A549 (cell line): ENCODE results near the gene RAP1GAP2.

Experiments used
- BHLHE40 ChIP-seq: IDR thresholded peaks from 2 replicates; pipeline ENCODE4 v1.6.1; 2012; ENCODE audit warnings: low read depth, low read length, inconsistent platforms
- CHD4 ChIP-seq: fragments of 200-600 bp; sonication (generic); IDR thresholded peaks from 2 replicates; pipeline ENCODE4 v1.6.1; 2016; ENCODE audit warnings: antibody characterized with exemption, mild to moderate bottlenecking, borderline replicate concordance
- CTCF ChIP-seq: fragments of >200 bp; sonication (Bioruptor Twin); formaldehyde crosslinking; IDR thresholded peaks from 3 replicates; pipeline ENCODE4 v1.5.1; 2016
- EP300 ChIP-seq, 2 experiments: fragments of >200 bp; sonication (Bioruptor Twin); formaldehyde crosslinking; IDR thresholded peaks; 2 replicates in 1 of 2; 3 replicates in 1 of 2; pipeline ENCODE4 v1.6.1; 2016 to 2017
- JUNB ChIP-seq: fragments of >200 bp; sonication (Bioruptor Twin); formaldehyde crosslinking; IDR thresholded peaks from 2 replicates; pipeline ENCODE4 v1.6.1; 2016
- MAFK ChIP-seq: fragments of 450-650 bp; IDR thresholded peaks from 2 replicates; pipeline ENCODE4 v1.6.1; 2014; ENCODE audit not compliant: partially characterized antibody
- MYC ChIP-seq: IDR thresholded peaks from 2 replicates; pipeline ENCODE4 v1.6.1; 2012; ENCODE audit warnings: mild to moderate bottlenecking, inconsistent platforms, low read length, improper control_type of control experiment, borderline replicate concordance
- PBX3 ChIP-seq: IDR thresholded peaks from 2 replicates; pipeline ENCODE4 v1.6.1; 2012
- POLR2A ChIP-seq: IDR thresholded peaks from 2 replicates; pipeline ENCODE4 v1.6.1; 2012; ENCODE audit warnings: mild to moderate bottlenecking, low read length
- RAD21 ChIP-seq, 2 experiments: fragments of >200 bp in 1 of 2; sonication (Bioruptor Twin) in 1 of 2; formaldehyde crosslinking in 1 of 2; IDR thresholded peaks in 1 of 2; conservative IDR thresholded peaks in 1 of 2; 2 replicates in 1 of 2; 3 replicates in 1 of 2; pipeline ENCODE4 v1.6.1; 2012 to 2018; ENCODE audit warnings: inconsistent platforms in 1 of 2
- TF ChIP-seq, protein P1 (sequence below): IDR thresholded peaks from 2 replicates; pipeline ENCODE4 v1.6.1; 2012

- no peak for TF ChIP-seq RAD21 (conservative IDR thresholded peaks at IDR 0.05 in 1 of 2, IDR thresholded peaks at IDR 0.05 in 1 of 2)
- no peak for TF ChIP-seq CTCF
- TF ChIP-seq MAFK, result no peak
- TF ChIP-seq CHD4, result no peak
- no peak for TF ChIP-seq EP300 (IDR thresholded peaks at IDR 0.05)
- no peak for TF ChIP-seq POLR2A
- no peak for TF ChIP-seq BHLHE40
- TF ChIP-seq, protein P1, sequence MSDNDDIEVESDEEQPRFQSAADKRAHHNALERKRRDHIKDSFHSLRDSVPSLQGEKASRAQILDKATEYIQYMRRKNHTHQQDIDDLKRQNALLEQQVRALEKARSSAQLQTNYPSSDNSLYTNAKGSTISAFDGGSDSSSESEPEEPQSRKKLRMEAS, result no peak
- TF ChIP-seq PBX3, result no peak
- no peak for TF ChIP-seq MYC
- no peak for TF ChIP-seq JUNB
Observed at GRCh38 chr17:2856727-2857126, 60.5 kb downstream of the RAP1GAP2 start.
